Uterus (tissue), 4 donors: ENCODE results near the gene PAK1. TPM values are rescaled to one million over a fixed set of nuclear protein-coding genes. Genes with fewer than 3 reads are reported as not detected.
"Not testable (repeated sequence)": the region's sequence is repeated elsewhere in the genome, so short reads cannot be mapped to it uniquely, and the experiment has no call there.

Source experiments
- DNase-seq, 2 donors: peaks; one replicate each; pipeline ENCODE4 v3.0.0-alpha.2; 2019 to 2020
- H3K27ac ChIP-seq, 2 donors: fragments of 200-600 bp; sonication (generic); 1 replicate in 1 of 2; 2 replicates in 1 of 2; pipeline ENCODE4 v1.5.1; 2016 to 2018
- H3K27me3 ChIP-seq, 2 donors: fragments of 200-600 bp; sonication (generic); one replicate each; pipeline ENCODE4 v1.5.1; 2018 to 2019; ENCODE audit warnings: control low read depth in 1 of 2
- H3K36me3 ChIP-seq, 2 donors: fragments of 200-600 bp; sonication (generic); one replicate each; pipeline ENCODE4 v1.5.1; 2019; ENCODE audit warnings: control low read depth in 1 of 2
- H3K4me1 ChIP-seq, 2 donors: fragments of 200-600 bp; sonication (generic); one replicate each; pipeline ENCODE4 v1.5.1; 2018 to 2019; ENCODE audit warnings: control low read depth in 1 of 2
- H3K4me3 ChIP-seq, 2 donors: fragments of 200-600 bp; sonication (generic); 1 replicate in 1 of 2; 2 replicates in 1 of 2; pipeline ENCODE4 v1.5.1; 2018 to 2019; ENCODE audit warnings: mild to moderate bottlenecking in 1 of 2
- H3K9me3 ChIP-seq, 2 donors: fragments of 200-600 bp; sonication (generic); one replicate each; pipeline ENCODE4 v1.5.1; 2019; ENCODE audit warnings: control low read depth in 1 of 2
- CTCF ChIP-seq, 4 experiments: fragments of 200-600 bp in 2 of 4; fragments of 450-650 bp in 2 of 4; sonication (generic) in 2 of 4; IDR thresholded peaks; one replicate each; pipeline ENCODE4 v1.5.1; 2016 to 2019; ENCODE audit warnings: antibody characterized with exemption in 4 of 4, mild to moderate bottlenecking in 2 of 4, moderate library complexity in 1 of 4
- POLR2A ChIP-seq, 2 donors: fragments of 450-650 bp; IDR thresholded peaks; one replicate each; pipeline ENCODE4 v1.6.1; 2016; ENCODE audit warnings: antibody characterized with exemption in 2 of 2, mild to moderate bottlenecking in 1 of 2, moderate library complexity in 1 of 2
- intact Hi-C: fragments of 100-400 bp; cut with DNase I; formaldehyde crosslinking; loops from one replicate; pipeline ENCODE4 v1.15.1; 2023; ENCODE audit warnings: low total_unique reads
- total RNA-seq, 4 donors: library from RNA; depleted of rRNA in 3 of 4; stranded (reverse); fragments of >200 nt in 3 of 4; gene quantifications; one replicate each; pipeline versions ENCODE4 v1.1.0 to v1.2.4, GENCODE V29; 2014 to 2023
- donor health status: DM: yes; HTN: yes; CAD: no.

Gene PAK1
- total RNA-seq, 4 donors from 2014 or later = 17.4 to 55.2 (median 35.7) TPM

- Histone ChIP-seq H3K36me3 (no peaks in the 10 kb centered on the region), H3K4me3 (no peak overlapping the region), H3K4me1 (no peaks in the 10 kb centered on the region), H3K9me3 (no peaks in the 10 kb centered on the region), H3K27ac (no peak overlapping the region), H3K27me3 (no peaks in the 10 kb centered on the region)
- DNase-seq = no peak
- TF ChIP-seq POLR2A (IDR thresholded peaks at IDR 0.05) = no peak
- no peak for TF ChIP-seq CTCF (IDR thresholded peaks at IDR 0.05)
- intact Hi-C loops = no loop called here
These were observed 28.5 kb upstream of the PAK1 start for GRCh38 chr11:77502346-77502905.

GRCh38 chr11:77501758-77502157 lies 27.9 kb upstream of the PAK1 start:
- Histone ChIP-seq H3K9me3 (no peaks in the 10 kb centered on the region), H3K27ac (no peak overlapping the region), H3K27me3 (no peaks in the 10 kb centered on the region), H3K4me3 (no peak overlapping the region), H3K36me3 (no peaks in the 10 kb centered on the region), H3K4me1 (no peaks in the 10 kb centered on the region)
- DNase-seq = no peak
- intact Hi-C loops = no loop called here
- TF ChIP-seq POLR2A (IDR thresholded peaks at IDR 0.05) (no peak), CTCF (IDR thresholded peaks at IDR 0.05) (no peak)

GRCh38 chr11:77497368-77497767 lies 23.5 kb upstream of the PAK1 start:
- Histone ChIP-seq H3K36me3 (no peaks in the 10 kb centered on the region), H3K27ac (no peak overlapping the region), H3K27me3 (no peaks in the 10 kb centered on the region), H3K9me3 (no peaks in the 10 kb centered on the region), H3K4me3 (no peak overlapping the region), H3K4me1 (no peaks in the 10 kb centered on the region)
- no peak for DNase-seq
- intact Hi-C loops = no loop called here
- no peak for TF ChIP-seq CTCF (IDR thresholded peaks at IDR 0.05)
- no peak for TF ChIP-seq POLR2A (IDR thresholded peaks at IDR 0.05)

- H3K27ac ChIP-seq = no peak overlapping the region
- intact Hi-C loops = no loop called here
- DNase-seq = no peak
These were observed 21.6 kb upstream of the PAK1 start for GRCh38 chr11:77495526-77495925.

GRCh38 chr11:77490035-77490434 lies 16.1 kb upstream of the PAK1 start:
- H3K9me3 ChIP-seq, H3K27me3 ChIP-seq, H3K4me1 ChIP-seq, H3K4me3 ChIP-seq, H3K27ac ChIP-seq, intact Hi-C loops, DNase-seq, H3K36me3 ChIP-seq: not testable (repeated sequence)

More at GRCh38 chr11:77495526-77495925, 21.6 kb upstream of the PAK1 start:
- no peaks in the 10 kb centered on the region for H3K27me3 ChIP-seq
- H3K36me3 ChIP-seq = no peaks in the 10 kb centered on the region
- TF ChIP-seq CTCF (IDR thresholded peaks at IDR 0.05) (no peak), POLR2A (IDR thresholded peaks at IDR 0.05) (no peak)
- H3K4me3 ChIP-seq = no peak overlapping the region
- H3K4me1 ChIP-seq = no peaks in the 10 kb centered on the region
- H3K9me3 ChIP-seq = no peaks in the 10 kb centered on the region

GRCh38 chr11:77487790-77488189 lies 13.9 kb upstream of the PAK1 start:
- no peak for TF ChIP-seq CTCF (IDR thresholded peaks at IDR 0.05)
- no peak for TF ChIP-seq POLR2A (IDR thresholded peaks at IDR 0.05)
- H3K27ac ChIP-seq = no peak overlapping the region
- no peaks in the 10 kb centered on the region for H3K9me3 ChIP-seq
- no peak for DNase-seq
- no peaks in the 10 kb centered on the region for H3K27me3 ChIP-seq
- H3K4me3 ChIP-seq = no peak overlapping the region
- no peaks in the 10 kb centered on the region for H3K4me1 ChIP-seq
- intact Hi-C loops = no loop called here
- H3K36me3 ChIP-seq = no peaks in the 10 kb centered on the region
